ENCODE data around the gene SH3BP5L. TPM values are rescaled to one million over a fixed set of nuclear protein-coding genes. Genes with fewer than 3 reads are reported as not detected.
"Not testable (repeated sequence)": the region's sequence is repeated elsewhere in the genome, so short reads cannot be mapped to it uniquely, and the experiment has no call there.

SH3BP5L gene
- total and polyA plus RNA-seq, 2 experiments from 2014 or later = 2.8 to 26.1 TPM

DNA sequence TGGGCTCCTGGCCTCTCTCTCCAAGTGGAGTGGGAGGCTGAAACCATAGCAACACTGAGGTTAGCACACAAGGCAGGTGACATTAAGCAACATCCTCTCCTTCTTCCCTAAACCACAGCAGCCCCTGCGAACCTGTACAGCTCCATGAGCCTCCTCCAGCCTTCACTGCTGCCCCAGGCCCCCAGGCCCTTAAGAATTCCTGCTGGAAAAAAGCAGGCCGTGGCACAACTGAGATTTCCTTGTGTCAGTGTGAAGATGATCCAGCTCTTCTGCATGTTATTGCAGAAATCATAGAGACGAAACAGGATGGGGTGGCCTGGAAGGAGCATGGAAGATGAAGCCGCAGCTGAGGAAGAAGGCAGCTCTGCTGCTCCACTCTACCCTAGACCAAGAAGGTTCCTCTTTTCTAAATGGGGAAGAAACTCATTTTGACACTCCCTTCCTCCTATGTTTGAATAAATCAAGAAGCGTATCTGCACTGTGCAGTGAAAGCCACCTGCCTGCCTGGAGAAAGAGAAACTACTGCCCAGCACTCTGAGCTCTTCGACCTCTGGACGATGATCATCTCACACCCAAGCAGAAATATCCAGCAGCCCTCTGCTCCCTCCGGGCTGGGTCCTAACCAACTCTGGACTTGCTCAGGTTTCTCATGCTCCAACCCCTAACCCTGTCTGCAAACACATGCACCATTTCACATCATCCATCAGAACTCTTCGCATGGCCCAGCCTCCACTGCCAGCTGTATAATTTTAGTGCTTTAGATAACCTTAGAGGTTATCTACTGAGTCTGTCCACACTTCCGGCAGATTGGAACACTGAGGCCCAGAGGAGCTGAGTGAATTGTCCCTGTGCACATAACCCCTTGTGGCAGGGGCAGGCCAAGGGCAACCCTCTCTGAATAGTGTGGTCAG is 20.7 kb downstream of the SH3BP5L start:
- H3K27ac Mint-ChIP-seq = no peak overlapping the region
- peaks cover 57% of the 10 kb centered on the region for H3K9me3 Mint-ChIP-seq
- H3K4me3 Mint-ChIP-seq = no peak overlapping the region
- no peak overlapping the region for H3K4me3 ChIP-seq
- no peaks in the 10 kb centered on the region for H3K4me1 ChIP-seq (ENCODE audit: insufficient read depth)
- no peak overlapping the region for H3K27ac ChIP-seq (ENCODE audit: low read depth)
- H4K20me1 ChIP-seq (replicated peaks; ENCODE audit: insufficient read depth) = no peaks in the 10 kb centered on the region
- H3K4me2 ChIP-seq = no peak overlapping the region
- ATAC-seq = no peak
- no peak overlapping the region for H2AFZ ChIP-seq
- H3F3A ChIP-seq (replicated peaks; ENCODE audit: low read depth) = no peaks in the 10 kb centered on the region
- no peaks in the 10 kb centered on the region for H3K9me2 ChIP-seq (ENCODE audit: insufficient read depth)
- peaks cover 12% of the 10 kb centered on the region; the same call in 2 of the 3 replicates for H3K36me3 Mint-ChIP-seq (ENCODE audit: low read depth)
- 0 out of 2 replicates have a peak, but pooled peaks cover 3% of the 10 kb centered on the region for H3K36me3 ChIP-seq (ENCODE audit: insufficient read depth)
- no peaks in the 10 kb centered on the region for H3K4me1 Mint-ChIP-seq
- no peaks in the 10 kb centered on the region for H3K27me3 ChIP-seq (ENCODE audit: insufficient read depth)
- no peaks in the 10 kb centered on the region for H3K79me2 ChIP-seq (replicated peaks; ENCODE audit: insufficient read depth)
- TF ChIP-seq CREB1 (CRISPR knock-in tag; IDR thresholded peaks at IDR 0.05; ENCODE audit: low read depth) = no peak
- no peak for TF ChIP-seq POLR2AphosphoS5 (IDR thresholded peaks at IDR 0.05; ENCODE audit: low read depth)
- TF ChIP-seq CTCF (conservative IDR thresholded peaks at IDR 0.05; ENCODE audit: low read depth in 2 of 2) = no peak
- TF ChIP-seq NANOG (IDR thresholded peaks at IDR 0.05; ENCODE audit: borderline replicate concordance) = no peak
- TF ChIP-seq ETS1 (IDR thresholded peaks at IDR 0.05) = no peak
- TF ChIP-seq ZNF114 (CRISPR knock-in tag; IDR thresholded peaks at IDR 0.05) = no peak
- TF ChIP-seq EZH2phosphoT487 (IDR thresholded peaks at IDR 0.05; ENCODE audit: unreplicated experiment) = no peak
- H3K27me3 Mint-ChIP-seq (ENCODE audit: insufficient read depth, low read depth, poor library complexity) = peaks cover 17% of the 10 kb centered on the region
- DNase-seq (ENCODE audit: low spot score) = no peak

GRCh38 chr1:248803501-248803900 is 22.2 kb downstream of the SH3BP5L start:
- H3K4me1 ChIP-seq (ENCODE audit: insufficient read depth); H3K4me2 ChIP-seq; H3F3A ChIP-seq (replicated peaks; ENCODE audit: low read depth); H3K4me1 Mint-ChIP-seq; H3K4me3 ChIP-seq; ATAC-seq; H3K27ac Mint-ChIP-seq; H3K79me2 ChIP-seq (replicated peaks; ENCODE audit: insufficient read depth); H3K36me3 ChIP-seq (ENCODE audit: insufficient read depth); H3K9me2 ChIP-seq (ENCODE audit: insufficient read depth); H3K27me3 ChIP-seq (ENCODE audit: insufficient read depth); H2AFZ ChIP-seq; DNase-seq (ENCODE audit: low spot score); H3K4me3 Mint-ChIP-seq; H4K20me1 ChIP-seq (replicated peaks; ENCODE audit: insufficient read depth); H3K27ac ChIP-seq (ENCODE audit: low read depth): not testable (repeated sequence)
- H3K27me3 Mint-ChIP-seq (ENCODE audit: insufficient read depth, low read depth, poor library complexity) = peaks cover 17% of the 10 kb centered on the region
- peaks cover 71% of the 10 kb centered on the region for H3K9me3 Mint-ChIP-seq
- H3K36me3 Mint-ChIP-seq (ENCODE audit: low read depth) = peaks cover 12% of the 10 kb centered on the region; the same call in 2 of the 3 replicates

All from GM23338 (cell line).